OCI-LY3 (cell line): ENCODE data around the gene ADM5.

Experiments
- H2AFZ ChIP-seq: fragments of 200-600, 300-600 bp; shearing (Covaris generic); 2 replicates; pipeline ENCODE4 v1.6.0; 2014; ENCODE audit warnings: antibody characterized with exemption, low read depth, low read length
- H3K27ac ChIP-seq: fragments of 200-600, 300-600 bp; sonication (generic); 2 replicates; pipeline ENCODE4 v1.5.1; 2014; ENCODE audit warnings: mild to moderate bottlenecking, low read length, moderate library complexity, mixed read lengths
- H3K27me3 ChIP-seq: fragments of 200-600, 300-600 bp; sonication (generic); 2 replicates; pipeline ENCODE4 v1.6.1; 2014; ENCODE audit warnings: low read depth, low read length, mixed read lengths
- H3K36me3 ChIP-seq: fragments of 200-600, 300-600 bp; sonication (generic); replicated peaks from 2 replicates; pipeline ENCODE3; 2014; ENCODE audit warnings: low read depth, low read length, mixed read lengths
- H3K4me1 ChIP-seq: fragments of 300-600, 200-600 bp; sonication (generic); 2 replicates; pipeline ENCODE4 v1.6.1; 2014; ENCODE audit warnings: low read length, mixed read lengths
- H3K4me2 ChIP-seq: fragments of 200-600, 300-600 bp; sonication (generic); 2 replicates; pipeline ENCODE4 v1.6.1; 2014; ENCODE audit warnings: low read length, mixed read lengths
- H3K4me3 ChIP-seq: fragments of 300-600, 200-600 bp; sonication (generic); 2 replicates; pipeline ENCODE4 v1.5.1; 2014; ENCODE audit warnings: antibody characterized with exemption, mild to moderate bottlenecking, low read length, moderate library complexity
- H3K79me2 ChIP-seq: fragments of 300-600, 200-600 bp; shearing (Covaris generic); 2 replicates; pipeline ENCODE4 v1.6.1; 2014; ENCODE audit warnings: mild to moderate bottlenecking, low read length, mixed read lengths
- H3K9ac ChIP-seq: fragments of 300-600, 200-600 bp; shearing (Covaris generic); 2 replicates; pipeline ENCODE4 v1.6.0; 2014; ENCODE audit warnings: mild to moderate bottlenecking, low read length, moderate library complexity
- H3K9me3 ChIP-seq: fragments of 200-600, 300-600 bp; shearing (Covaris generic); 2 replicates; pipeline ENCODE4 v1.6.1; 2014; ENCODE audit warnings: low read length, mixed read lengths; ENCODE audit not compliant: insufficient read depth
- H4K20me1 ChIP-seq: fragments of 200-600, 300-600 bp; sonication (generic); 2 replicates; pipeline ENCODE4 v1.6.1; 2016; ENCODE audit warnings: low read length, mixed read lengths; ENCODE audit not compliant: insufficient read depth
- EZH2phosphoT487 ChIP-seq: fragments of 200-600 bp; shearing (Covaris generic); IDR thresholded peaks from 2 replicates; pipeline ENCODE4 v1.6.1; 2018; ENCODE audit warnings: antibody characterized with exemption, mixed run types, low read depth
- TF ChIP-seq, protein P1 (sequence below): fragments of 200-600, 300-600 bp; sonication (generic); IDR thresholded peaks from 2 replicates; pipeline ENCODE4 v1.5.1; 2014; ENCODE audit warnings: antibody characterized with exemption, low read length, low read depth

The ADM5 gene

DNA sequence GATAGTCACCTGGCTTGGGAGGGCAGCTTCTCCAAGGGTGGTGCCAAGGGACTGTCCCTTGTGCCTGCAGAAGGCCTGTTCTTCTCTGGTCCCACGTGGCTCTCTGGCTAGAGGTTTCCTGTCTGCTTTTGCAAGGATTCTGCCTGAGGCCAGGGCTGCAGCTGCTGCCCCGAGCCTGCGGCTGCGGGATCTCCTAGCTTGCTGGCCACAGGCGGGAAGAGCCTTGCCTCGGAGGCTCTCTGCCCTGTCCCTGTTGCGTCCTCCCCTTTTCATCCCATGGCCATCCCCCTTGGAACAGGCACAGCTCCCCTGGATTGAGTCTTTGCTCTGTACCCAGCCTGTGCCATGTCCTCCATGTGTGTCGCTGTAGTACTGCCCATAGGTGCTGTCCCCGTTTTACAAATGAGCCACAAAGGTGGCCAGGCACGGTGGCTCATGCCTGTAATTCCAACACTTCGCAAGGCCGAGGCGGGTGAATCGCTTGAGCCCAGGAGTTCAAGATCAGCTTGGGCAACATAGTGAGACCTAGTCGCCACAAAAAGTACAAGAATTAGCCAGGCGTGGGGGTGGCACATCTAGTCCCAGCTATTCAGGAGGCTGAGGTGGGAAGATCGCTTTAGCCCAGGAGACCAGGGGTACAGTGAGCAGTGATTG lies 32.8 kb upstream of the ADM5 start:
- Histone ChIP-seq H3K9me3 (no peaks in the 10 kb centered on the region), H3K9ac (no peak overlapping the region), H4K20me1 (0 out of 2 replicates have a peak, but pooled peaks cover 3% of the 10 kb centered on the region), H2AFZ (no peak overlapping the region), H3K27me3 (no peaks in the 10 kb centered on the region), H3K27ac (no peak overlapping the region), H3K4me1 (no peaks in the 10 kb centered on the region), H3K4me2 (no peak overlapping the region), H3K4me3 (no peak overlapping the region), H3K79me2 (no peaks in the 10 kb centered on the region), H3K36me3 (peaks cover 78% of the 10 kb centered on the region)
- TF ChIP-seq EZH2phosphoT487, result no peak
- TF ChIP-seq, protein P1, sequence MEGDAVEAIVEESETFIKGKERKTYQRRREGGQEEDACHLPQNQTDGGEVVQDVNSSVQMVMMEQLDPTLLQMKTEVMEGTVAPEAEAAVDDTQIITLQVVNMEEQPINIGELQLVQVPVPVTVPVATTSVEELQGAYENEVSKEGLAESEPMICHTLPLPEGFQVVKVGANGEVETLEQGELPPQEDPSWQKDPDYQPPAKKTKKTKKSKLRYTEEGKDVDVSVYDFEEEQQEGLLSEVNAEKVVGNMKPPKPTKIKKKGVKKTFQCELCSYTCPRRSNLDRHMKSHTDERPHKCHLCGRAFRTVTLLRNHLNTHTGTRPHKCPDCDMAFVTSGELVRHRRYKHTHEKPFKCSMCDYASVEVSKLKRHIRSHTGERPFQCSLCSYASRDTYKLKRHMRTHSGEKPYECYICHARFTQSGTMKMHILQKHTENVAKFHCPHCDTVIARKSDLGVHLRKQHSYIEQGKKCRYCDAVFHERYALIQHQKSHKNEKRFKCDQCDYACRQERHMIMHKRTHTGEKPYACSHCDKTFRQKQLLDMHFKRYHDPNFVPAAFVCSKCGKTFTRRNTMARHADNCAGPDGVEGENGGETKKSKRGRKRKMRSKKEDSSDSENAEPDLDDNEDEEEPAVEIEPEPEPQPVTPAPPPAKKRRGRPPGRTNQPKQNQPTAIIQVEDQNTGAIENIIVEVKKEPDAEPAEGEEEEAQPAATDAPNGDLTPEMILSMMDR, result no peak

DNA sequence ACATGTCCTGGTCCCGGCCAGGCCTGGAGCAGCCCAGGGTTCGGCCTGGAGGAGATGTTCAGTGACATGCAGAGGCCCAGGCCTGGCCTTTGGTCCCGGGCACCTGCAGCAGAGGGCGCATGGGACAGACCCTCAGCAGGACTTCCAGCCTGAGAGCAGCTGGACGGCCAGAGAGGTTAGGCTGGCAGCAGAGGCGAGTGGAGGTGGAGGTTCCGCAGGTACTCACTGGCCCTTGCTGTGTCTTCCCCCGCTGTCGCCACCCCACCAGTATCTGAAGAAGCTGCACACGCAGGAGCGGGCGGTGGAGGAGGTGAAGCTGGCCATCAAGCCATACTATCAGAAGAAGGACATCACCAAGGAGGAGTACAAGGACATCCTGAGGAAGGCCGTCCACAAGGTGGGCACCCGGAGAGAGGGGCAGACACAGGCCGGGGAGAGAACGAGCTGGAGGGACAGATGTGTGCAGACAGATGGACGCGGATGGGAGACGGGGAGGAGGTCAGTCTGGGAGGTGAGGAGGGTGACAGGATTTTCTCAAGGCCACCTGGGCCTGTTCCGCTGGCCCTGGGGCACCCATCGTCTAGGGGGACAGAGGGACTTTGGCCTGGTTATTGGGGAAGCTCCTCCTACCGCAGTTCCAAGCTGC lies 31.8 kb upstream of the ADM5 start:
- H3K9ac ChIP-seq, result no peak overlapping the region
- peaks cover 81% of the 10 kb centered on the region for H3K36me3 ChIP-seq
- no peak overlapping the region for H3K4me3 ChIP-seq

DNA sequence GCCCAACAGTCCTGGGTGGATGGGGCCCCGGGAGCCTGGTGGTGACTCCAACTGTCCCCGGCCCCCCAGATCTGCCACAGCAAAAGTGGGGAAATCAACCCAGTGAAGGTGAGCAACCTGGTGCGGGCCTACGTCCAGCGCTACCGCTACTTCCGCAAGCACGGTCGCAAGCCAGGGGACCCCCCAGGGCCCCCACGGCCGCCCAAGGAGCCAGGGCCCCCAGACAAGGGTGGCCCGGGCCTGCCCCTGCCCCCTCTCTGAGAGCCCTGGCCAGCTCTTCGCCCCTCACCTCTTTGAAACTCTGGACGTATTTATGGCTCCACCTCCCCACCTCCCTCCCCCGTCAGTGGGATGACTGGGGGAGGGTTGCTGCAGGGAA lies 31.3 kb upstream of the ADM5 start:
- Histone ChIP-seq H3K4me1 (no peaks in the 10 kb centered on the region), H4K20me1 (0 out of 2 replicates have a peak, but pooled peaks cover 4% of the 10 kb centered on the region), H3K27ac (no peak overlapping the region), H3K36me3 (peaks cover 81% of the 10 kb centered on the region), H3K4me2 (no peak overlapping the region), H2AFZ (no peak overlapping the region), H3K4me3 (no peak overlapping the region), H3K27me3 (no peaks in the 10 kb centered on the region), H3K9me3 (no peaks in the 10 kb centered on the region), H3K79me2 (peaks cover under 1% of the 10 kb centered on the region; the same call in 1 of the 2 replicates), H3K9ac (no peak overlapping the region)
- TF ChIP-seq, protein P1, result no peak
- TF ChIP-seq EZH2phosphoT487, result no peak

More for the DNA sequence above, 31.8 kb upstream of the ADM5 start:
- H3K4me2 ChIP-seq, result no peak overlapping the region
- no peaks in the 10 kb centered on the region for H3K4me1 ChIP-seq
- H3K27ac ChIP-seq, result no peak overlapping the region
- no peaks in the 10 kb centered on the region for H3K27me3 ChIP-seq
- TF ChIP-seq, protein P1, result no peak
- TF ChIP-seq EZH2phosphoT487, result no peak
- no peaks in the 10 kb centered on the region for H3K79me2 ChIP-seq
- H2AFZ ChIP-seq, result no peak overlapping the region
- H4K20me1 ChIP-seq, result 0 out of 2 replicates have a peak, but pooled peaks cover 3% of the 10 kb centered on the region
- H3K9me3 ChIP-seq, result no peaks in the 10 kb centered on the region

DNA sequence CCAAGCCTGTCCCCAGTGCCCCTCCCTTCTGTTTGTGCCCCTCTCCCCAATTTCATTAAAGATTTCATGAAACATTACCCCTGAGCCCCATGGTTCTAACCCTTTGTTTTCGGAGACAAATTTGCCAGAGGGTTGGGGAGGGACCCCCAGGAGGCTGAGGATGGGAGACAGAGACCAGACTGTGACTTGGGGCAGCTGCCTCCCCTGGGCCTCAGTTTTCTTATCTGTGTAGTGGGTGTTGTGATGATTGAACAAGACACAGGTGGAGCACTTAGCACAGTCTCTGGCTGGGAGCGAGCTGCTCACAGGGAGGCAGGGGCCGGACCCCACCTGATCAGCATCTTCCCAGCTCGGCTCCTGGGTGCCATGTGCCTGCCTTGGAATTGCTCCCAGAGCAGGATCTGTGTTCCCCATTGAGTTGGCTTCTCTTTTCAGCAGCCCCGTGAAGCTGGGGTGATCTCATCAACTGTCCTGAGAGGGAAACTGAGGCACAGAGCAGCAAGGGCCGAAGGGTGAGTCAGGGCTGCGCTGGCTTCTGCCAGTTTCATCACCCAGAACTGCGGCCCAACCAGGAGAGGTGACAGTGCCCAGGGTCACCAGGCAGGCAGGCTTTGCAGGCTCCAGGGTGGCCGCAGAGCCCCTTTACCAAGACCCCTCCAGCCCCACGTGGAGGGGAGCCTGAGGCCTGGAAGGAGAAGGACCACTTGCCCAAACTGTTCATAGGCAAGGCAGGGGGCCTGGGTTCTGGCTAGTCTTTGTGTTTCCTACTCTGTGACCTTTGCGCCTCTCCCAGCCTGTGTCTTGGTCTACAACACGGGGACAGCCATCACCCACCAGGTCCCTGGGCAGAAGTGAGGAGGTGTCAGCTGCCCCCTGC lies 30.6 kb upstream of the ADM5 start:
- H3K27ac ChIP-seq, result no peak overlapping the region
- H3K36me3 ChIP-seq, result peaks cover 77% of the 10 kb centered on the region

More for the DNA sequence above, 30.6 kb upstream of the ADM5 start:
- Histone ChIP-seq H2AFZ (no peak overlapping the region), H3K4me2 (no peak overlapping the region), H4K20me1 (0 out of 2 replicates have a peak, but pooled peaks cover 8% of the 10 kb centered on the region), H3K4me3 (no peak overlapping the region), H3K9me3 (no peaks in the 10 kb centered on the region), H3K9ac (no peak overlapping the region), H3K4me1 (peaks cover under 1% of the 10 kb centered on the region; the same call in 1 of the 2 replicates), H3K27me3 (no peaks in the 10 kb centered on the region), H3K79me2 (peaks cover 7% of the 10 kb centered on the region; the same call in 1 of the 2 replicates)
- TF ChIP-seq EZH2phosphoT487, result no peak
- TF ChIP-seq, protein P1, result no peak
